ENCODE measurements around the gene GIMD1.
"Not testable (repeated sequence)": the region's sequence is repeated elsewhere in the genome, so short reads cannot be mapped to it uniquely, and the experiment has no call there.

Gene GIMD1

GRCh38 chr4:106347167-106347566 is 21.4 kb downstream of the GIMD1 start:
- DNase-seq, result no peak

- DNase-seq, result no peak
Observed at GRCh38 chr4:106344647-106344970, 24.0 kb downstream of the GIMD1 start.

GRCh38 chr4:106343865-106344646 is 24.5 kb downstream of the GIMD1 start:
- DNase-seq, result no peak

GRCh38 chr4:106340774-106341173 is 27.8 kb downstream of the GIMD1 start:
- DNase-seq, result no peak

- DNase-seq, result no peak
Observed at GRCh38 chr4:106339431-106339830, 29.1 kb downstream of the GIMD1 start.

GRCh38 chr4:106338671-106339070 is 29.9 kb downstream of the GIMD1 start:
- DNase-seq, result no peak

- no peak for DNase-seq
Observed at GRCh38 chr4:106337916-106338315, 30.7 kb downstream of the GIMD1 start.

- DNase-seq, result no peak
Observed at GRCh38 chr4:106336618-106337017, 32.0 kb downstream of the GIMD1 start.

GRCh38 chr4:106334741-106335470 is 33.7 kb downstream of the GIMD1 start:
- DNase-seq, result no peak

GRCh38 chr4:106333186-106333585 is 35.4 kb downstream of the GIMD1 start:
- DNase-seq, result no peak

GRCh38 chr4:106329041-106329618 is 39.4 kb downstream of the GIMD1 start:
- peak in 1 of 2 donors; percentile 31 for DNase-seq

GRCh38 chr4:106325800-106326199 is 42.8 kb downstream of the GIMD1 start:
- no peak for DNase-seq

- no peak for DNase-seq
Observed at GRCh38 chr4:106323119-106323518, 45.5 kb downstream of the GIMD1 start.

GRCh38 chr4:106321814-106322213 is 46.8 kb downstream of the GIMD1 start:
- DNase-seq, result not testable (repeated sequence)

- not testable (repeated sequence) for DNase-seq
Observed at GRCh38 chr4:106321168-106321567, 47.4 kb downstream of the GIMD1 start.

- DNase-seq, result no peak
Observed at GRCh38 chr4:106320235-106320634, 48.3 kb downstream of the GIMD1 start.

- no peak for DNase-seq
Observed at GRCh38 chr4:106318511-106318910, 50.1 kb downstream of the GIMD1 start.

- no peak for DNase-seq
Observed at GRCh38 chr4:106317815-106318214, 50.8 kb downstream of the GIMD1 start.

GRCh38 chr4:106316773-106317409 is 51.7 kb downstream of the GIMD1 start:
- peak; percentile 11 to 15 for DNase-seq

GRCh38 chr4:106315968-106316772 is 52.4 kb downstream of the GIMD1 start, which contains the start of the genes AIMP1 and TBCK:
Gene AIMP1, plus strand, starts transcription at chr4:106316550. Its CDS starts 8,460 bp downstream, at chr4:106325010.
Gene TBCK, minus strand, starts transcription at chr4:106316209. Its CDS starts 7,249 bp downstream, at chr4:106308960.
- DNase-seq, result peak; percentile 90 to 93

- peak; percentile 12 to 21 for DNase-seq
Observed at GRCh38 chr4:106315476-106315967, 53.1 kb downstream of the GIMD1 start.

GRCh38 chr4:106314960-106315359 is 53.6 kb downstream of the GIMD1 start:
- no peak for DNase-seq
